SK-N-MC (cell line): ENCODE measurements around the gene HECTD4.

Experiments used
- DNase-seq: peaks from one replicate; pipeline ENCODE4 v3.0.0-alpha.2; 2011; ENCODE audit warnings: low read depth, low spot score
- H3K27ac ChIP-seq: fragments of 200-600 bp; sonication (generic); 2 replicates; pipeline ENCODE4 v1.5.1; 2016; ENCODE audit warnings: mixed run types
- H3K36me3 ChIP-seq: fragments of 200-600 bp; sonication (generic); 2 replicates; pipeline ENCODE4 v1.6.1; 2017; ENCODE audit warnings: antibody characterized with exemption, low read length, mixed read lengths; ENCODE audit not compliant: insufficient read depth
- H3K4me3 ChIP-seq: fragments of 200-600 bp; sonication (generic); 2 replicates; pipeline ENCODE4 v1.5.1; 2016
- H3K9ac ChIP-seq: fragments of 200-600 bp; sonication (generic); 2 replicates; pipeline ENCODE4 v1.8.0; 2017; ENCODE audit warnings: mixed run types, mixed read lengths; ENCODE audit not compliant: insufficient read length
- H3K9me3 ChIP-seq: fragments of 200-600 bp; sonication (generic); 2 replicates; pipeline ENCODE4 v1.6.1; 2017; ENCODE audit warnings: low read depth, mild to moderate bottlenecking, antibody characterized with exemption, low read length, moderate library complexity, mixed read lengths
- EZH2 ChIP-seq: fragments of 200-600 bp; sonication (generic); IDR thresholded peaks from one replicate; pipeline ENCODE4 v1.6.1; 2017; ENCODE audit warnings: antibody characterized with exemption
- FOXP2 ChIP-seq: optimal IDR thresholded peaks from 2 replicates; pipeline ENCODE3; 2011; ENCODE audit warnings: mild to moderate bottlenecking, moderate library complexity; ENCODE audit not compliant: insufficient read depth; ENCODE audit errors: extremely low read length, control extremely low read depth
- POLR2AphosphoS5 ChIP-seq: IDR thresholded peaks from 2 replicates; pipeline ENCODE4 v1.6.1; 2012; ENCODE audit warnings: mild to moderate bottlenecking, low read depth, low read length, borderline replicate concordance

The HECTD4 gene

DNA sequence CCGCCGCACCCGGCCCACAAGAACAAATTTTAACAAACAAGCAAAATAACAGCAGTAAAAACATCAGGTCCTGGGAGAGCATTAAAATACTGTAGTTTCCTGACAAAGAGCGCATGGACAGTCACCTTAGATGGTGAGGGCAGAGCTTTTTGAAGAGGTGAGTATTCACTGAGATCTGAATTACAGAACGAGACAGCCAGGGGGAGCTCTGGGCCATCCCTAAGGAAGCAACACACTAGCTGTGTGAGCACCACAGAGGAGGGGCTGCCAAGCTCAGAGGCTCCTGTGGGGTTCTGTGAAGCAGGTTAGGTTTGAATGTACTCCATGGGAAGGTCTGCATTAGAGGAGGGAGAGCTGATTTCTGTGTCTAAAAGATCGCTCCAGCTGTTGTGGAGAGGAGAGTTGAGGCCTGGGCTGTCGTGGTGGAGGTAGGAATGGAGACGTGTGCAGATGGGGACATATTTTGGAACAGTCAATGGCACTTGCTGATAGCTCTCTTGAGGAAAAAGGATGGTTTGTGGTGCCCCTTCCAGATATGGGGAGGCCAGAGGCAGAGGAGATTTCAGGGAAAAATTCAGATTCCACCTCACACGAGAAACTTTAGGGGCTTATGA lies 184.0 kb downstream of the HECTD4 start:
- Histone ChIP-seq H3K9ac (no peak overlapping the region), H3K4me3 (no peak overlapping the region), H3K36me3 (peaks cover 91% of the 10 kb centered on the region), H3K27ac (no peak overlapping the region), H3K9me3 (no peaks in the 10 kb centered on the region)
- peak; percentile 28 for DNase-seq
- TF ChIP-seq FOXP2: no peak
- TF ChIP-seq EZH2: no peak
- no peak for TF ChIP-seq POLR2AphosphoS5

DNA sequence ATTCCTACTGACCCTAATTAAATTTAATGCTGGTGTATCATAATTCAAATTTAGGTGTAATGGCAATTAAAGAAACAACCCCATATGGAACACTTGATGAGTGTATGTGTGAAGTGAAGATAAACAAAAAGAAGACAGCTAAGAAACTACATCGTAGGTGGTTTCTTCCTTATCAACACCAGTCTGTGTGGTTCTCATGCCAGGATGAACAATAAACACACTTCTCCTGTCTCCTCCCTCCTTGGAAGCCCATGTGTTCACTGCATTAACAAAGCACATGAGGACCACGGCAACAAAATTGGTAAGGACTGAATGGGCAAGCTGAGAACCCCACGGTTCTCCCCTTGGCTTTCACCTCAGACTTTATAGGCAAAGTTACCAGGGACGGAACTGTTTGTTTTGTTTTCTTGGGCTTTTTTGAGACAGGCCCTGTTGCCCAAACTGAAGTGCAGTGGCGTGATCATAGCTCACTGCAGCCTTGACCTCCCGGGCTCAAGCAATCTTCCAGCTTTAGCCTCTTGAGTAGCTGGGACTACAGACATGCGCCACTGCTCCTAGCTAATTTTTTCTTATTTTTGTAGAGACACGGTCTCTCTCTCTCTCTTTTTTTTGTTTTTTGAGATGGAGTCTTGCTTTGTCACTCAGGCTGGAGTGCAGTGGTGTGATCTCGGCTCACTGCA lies 185.9 kb downstream of the HECTD4 start:
- H3K27ac ChIP-seq: no peak overlapping the region
- no peak overlapping the region for H3K4me3 ChIP-seq
- no peak for DNase-seq
- H3K36me3 ChIP-seq: peaks cover 93% of the 10 kb centered on the region
- no peak overlapping the region for H3K9ac ChIP-seq
- no peaks in the 10 kb centered on the region for H3K9me3 ChIP-seq
- no peak for TF ChIP-seq FOXP2
- TF ChIP-seq POLR2AphosphoS5: no peak
- TF ChIP-seq EZH2: no peak

DNA sequence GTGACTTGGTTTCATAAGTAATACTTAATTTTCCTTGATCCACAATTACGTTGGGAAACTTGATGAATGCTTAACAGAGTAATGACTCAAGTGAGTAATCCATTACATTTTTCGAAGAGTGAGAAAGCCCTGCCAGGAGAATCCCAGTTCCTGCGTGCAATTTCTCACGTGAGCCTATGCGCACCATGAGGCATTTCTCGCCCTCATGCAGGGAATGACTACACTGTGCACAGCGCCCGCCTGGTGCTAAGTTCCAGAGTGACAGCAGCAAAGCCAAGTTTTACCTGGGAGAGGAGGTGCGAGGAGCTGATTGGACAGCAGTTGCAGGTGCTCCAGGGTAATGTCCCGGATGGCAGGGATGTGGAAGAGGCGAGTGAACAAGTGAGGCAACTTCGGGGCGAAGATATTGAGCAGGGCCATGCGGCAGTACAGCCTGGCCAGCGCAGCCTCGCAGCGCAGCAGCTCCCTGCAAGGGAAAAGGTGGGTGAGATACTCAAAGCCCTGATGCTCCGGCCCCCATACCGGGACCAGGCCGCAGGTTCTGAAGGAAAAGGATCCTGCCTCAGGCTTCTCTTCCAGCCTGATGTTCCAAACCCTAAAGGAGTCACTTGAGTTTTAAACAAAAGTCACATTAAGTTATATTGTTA lies 187.5 kb downstream of the HECTD4 start:
- no peak for DNase-seq
- TF ChIP-seq POLR2AphosphoS5: no peak
- no peak for TF ChIP-seq FOXP2
- TF ChIP-seq EZH2: no peak
- Histone ChIP-seq H3K9ac (no peak overlapping the region), H3K4me3 (no peak overlapping the region), H3K9me3 (no peaks in the 10 kb centered on the region), H3K27ac (no peak overlapping the region), H3K36me3 (peaks cover 93% of the 10 kb centered on the region)

DNA sequence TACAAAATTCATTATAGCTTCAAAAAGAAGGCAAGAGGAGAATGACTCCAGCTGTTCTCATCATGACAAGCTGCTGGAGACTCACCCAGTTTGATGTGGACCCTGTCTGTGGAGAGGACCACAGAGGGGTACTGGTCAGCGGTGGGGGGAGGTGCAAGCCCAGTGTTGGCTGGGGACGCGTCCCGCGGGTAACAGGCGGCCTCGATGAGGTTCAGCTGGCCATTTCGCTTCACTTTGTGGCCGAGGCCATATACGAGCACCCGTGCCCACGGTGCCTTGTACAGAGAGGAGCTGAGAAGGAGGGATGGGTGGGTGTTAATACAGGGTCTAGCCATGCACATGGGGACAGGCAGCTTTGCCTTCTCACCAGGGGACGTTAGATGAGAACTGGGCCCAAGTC lies 189.8 kb downstream of the HECTD4 start:
- no peak overlapping the region for H3K4me3 ChIP-seq
- H3K9ac ChIP-seq: no peak overlapping the region
- peaks cover 79% of the 10 kb centered on the region for H3K36me3 ChIP-seq
- no peak for TF ChIP-seq EZH2
- TF ChIP-seq FOXP2: no peak
- TF ChIP-seq POLR2AphosphoS5: no peak
- H3K27ac ChIP-seq: no peak overlapping the region
- H3K9me3 ChIP-seq: no peaks in the 10 kb centered on the region
- DNase-seq: no peak

DNA sequence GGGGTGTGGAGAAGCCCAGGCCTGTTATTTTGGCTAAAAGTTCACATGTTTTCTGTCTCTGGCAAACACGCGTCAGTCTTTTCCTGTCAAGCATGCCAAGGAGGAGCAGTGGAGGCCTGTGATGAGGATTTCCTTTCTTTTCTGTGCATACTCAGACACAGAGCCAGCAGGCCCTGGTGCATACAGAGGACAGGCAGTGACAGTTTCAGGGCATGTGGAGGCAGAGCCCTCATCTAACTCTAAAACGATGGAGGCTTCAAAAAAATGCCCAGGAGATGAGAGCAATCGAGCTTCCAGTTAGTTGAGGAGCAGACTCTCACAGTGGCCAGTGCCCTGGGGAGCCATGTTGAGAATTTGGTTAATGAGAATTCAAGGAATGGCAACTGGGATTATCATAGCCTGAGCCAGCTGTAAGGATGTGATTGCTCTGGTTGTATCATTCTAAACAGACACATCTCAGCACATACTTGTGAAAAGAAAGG lies 190.3 kb downstream of the HECTD4 start:
- no peak for TF ChIP-seq FOXP2
- no peak for TF ChIP-seq POLR2AphosphoS5
- TF ChIP-seq EZH2: no peak
- no peak overlapping the region for H3K27ac ChIP-seq
- peaks cover 77% of the 10 kb centered on the region for H3K36me3 ChIP-seq
- H3K4me3 ChIP-seq: no peak overlapping the region
- DNase-seq: no peak
- no peaks in the 10 kb centered on the region for H3K9me3 ChIP-seq
- H3K9ac ChIP-seq: no peak overlapping the region

DNA sequence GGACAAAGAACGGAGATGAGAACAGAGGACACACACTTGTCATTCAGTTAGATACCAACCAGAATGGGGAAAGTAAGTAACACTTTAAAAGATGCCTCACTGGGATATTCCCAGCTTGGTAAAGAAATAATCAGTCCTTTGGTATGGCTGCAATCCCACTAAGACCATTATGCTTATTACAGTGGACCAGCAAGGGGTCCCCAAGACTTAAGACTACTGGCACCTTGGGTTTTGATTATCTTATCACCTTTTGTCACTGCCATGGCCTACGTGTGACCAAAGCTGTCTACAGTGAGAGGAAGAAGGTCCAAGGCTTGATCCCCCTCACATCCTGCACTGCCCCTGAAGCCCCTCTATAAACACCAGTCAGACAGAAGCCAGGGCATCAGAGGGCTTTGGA lies 191.0 kb downstream of the HECTD4 start:
- Histone ChIP-seq H3K4me3 (no peak overlapping the region), H3K36me3 (peaks cover 73% of the 10 kb centered on the region), H3K9ac (no peak overlapping the region), H3K9me3 (no peaks in the 10 kb centered on the region), H3K27ac (no peak overlapping the region)
- DNase-seq: no peak
- TF ChIP-seq FOXP2 (no peak), EZH2 (no peak), POLR2AphosphoS5 (no peak)

DNA sequence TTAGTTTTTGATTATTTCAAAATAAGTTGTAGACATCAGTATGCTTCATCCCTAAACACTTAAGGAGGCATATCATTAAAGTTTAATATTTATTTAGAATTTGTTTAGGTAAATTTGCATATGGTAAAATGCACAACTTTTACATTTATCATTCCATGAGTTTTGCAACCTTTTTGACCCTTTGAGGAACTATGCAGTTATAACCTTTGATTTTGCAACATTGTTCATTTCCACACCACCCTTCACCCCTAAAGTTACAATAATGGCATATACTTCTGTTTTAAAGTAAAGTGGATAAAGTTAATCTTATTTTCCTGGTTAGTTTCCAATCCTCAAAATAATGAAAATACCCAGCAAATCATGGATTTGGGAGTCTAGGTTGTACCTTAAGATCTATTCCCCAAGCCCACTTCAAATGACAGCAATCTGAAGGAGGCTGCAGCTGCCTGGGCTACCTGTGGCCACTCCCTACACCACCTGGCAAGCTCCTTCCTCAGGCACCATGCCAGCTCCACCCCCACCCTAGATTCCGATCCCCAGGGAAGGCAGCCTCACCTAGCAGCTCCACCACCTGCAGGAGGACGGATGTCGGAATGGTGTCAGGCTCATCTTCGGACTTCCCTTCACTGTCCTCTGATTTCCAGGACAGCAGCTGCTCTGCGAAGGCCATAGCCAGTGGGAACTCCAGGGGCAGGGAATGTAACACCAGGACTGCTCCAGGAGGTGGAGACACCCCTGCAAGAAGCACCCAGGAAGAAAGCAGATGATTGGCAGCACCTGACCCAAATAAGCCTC lies 191.8 kb downstream of the HECTD4 start:
- peaks cover 69% of the 10 kb centered on the region for H3K36me3 ChIP-seq
- H3K27ac ChIP-seq: no peak overlapping the region
- H3K9me3 ChIP-seq: no peaks in the 10 kb centered on the region
- TF ChIP-seq POLR2AphosphoS5 (no peak), FOXP2 (no peak), EZH2 (no peak)
- no peak overlapping the region for H3K9ac ChIP-seq
- no peak overlapping the region for H3K4me3 ChIP-seq
- DNase-seq: no peak
